Esophagus squamous epithelium (tissue), 4 donors: Measurements from ENCODE around the gene SCML1.

Experiments used
- CTCF ChIP-seq, 6 experiments: fragments of 450-650 bp in 4 of 6; fragments of 200-600 bp in 2 of 6; sonication (generic) in 2 of 6; IDR thresholded peaks; one replicate each; pipeline ENCODE4 v1.5.1; 2016 to 2019; ENCODE audit warnings: antibody characterized with exemption in 6 of 6, mild to moderate bottlenecking in 4 of 6, moderate library complexity in 4 of 6
- POLR2A ChIP-seq, 4 donors: fragments of 450-650 bp; IDR thresholded peaks; one replicate each; pipeline ENCODE4 v1.6.1; 2017; ENCODE audit warnings: antibody characterized with exemption in 4 of 4, mild to moderate bottlenecking in 4 of 4, moderate library complexity in 3 of 4

GRCh38 chrX:17718649-17719165, 18.6 kb upstream of the SCML1 start:
- TF ChIP-seq CTCF (IDR thresholded peaks at IDR 0.05) (no peak), POLR2A (IDR thresholded peaks at IDR 0.05) (no peak)
